GM12891 (cell line): ENCODE measurements around the gene RYR2.

Experiments used
- PAX5 ChIP-seq: IDR thresholded peaks from 2 replicates; pipeline ENCODE4 v1.6.1; 2011; ENCODE audit warnings: low read length, moderate library complexity, mild to moderate bottlenecking; ENCODE audit not compliant: insufficient read depth, severe bottlenecking
- POLR2A ChIP-seq: IDR thresholded peaks from 2 replicates; pipeline ENCODE4 v1.6.1; 2011; ENCODE audit warnings: low read depth, low read length, control low read depth
- POLR2AphosphoS5 ChIP-seq: IDR thresholded peaks from 2 replicates; pipeline ENCODE4 v1.6.1; 2011; ENCODE audit warnings: low read depth, low read length, control low read depth
- TAF1 ChIP-seq: IDR thresholded peaks from 2 replicates; pipeline ENCODE4 v1.6.1; 2011; ENCODE audit warnings: low read depth, low read length, control low read depth

DNA sequence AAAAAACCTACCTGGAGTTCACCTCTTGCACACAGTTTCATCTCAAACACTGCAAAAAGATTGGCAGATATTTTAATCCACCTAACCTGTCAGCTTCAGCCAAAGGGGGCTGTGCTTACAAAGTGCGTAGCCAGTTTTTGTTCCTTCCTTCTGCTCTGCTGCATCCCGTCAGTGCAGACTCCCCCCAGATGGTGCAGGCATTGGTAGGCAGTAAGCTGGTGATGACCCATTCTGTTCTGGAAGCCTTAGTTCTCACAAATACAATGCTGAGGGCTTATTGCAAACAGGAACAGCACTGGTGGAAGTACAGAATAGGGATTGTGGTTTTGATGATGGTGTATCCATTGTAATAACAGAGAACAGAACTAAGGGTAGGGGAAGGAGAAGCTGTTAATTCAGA is 239.5 kb downstream of the RYR2 start:
- no peak for TF ChIP-seq TAF1
- TF ChIP-seq POLR2A, result no peak
- no peak for TF ChIP-seq POLR2AphosphoS5
- no peak for TF ChIP-seq PAX5
